ENCODE results near the gene RNLS. TPM values are rescaled to one million over a fixed set of nuclear protein-coding genes. Genes with fewer than 3 reads are reported as not detected.

RNLS gene
- total RNA-seq, 1 experiment from 2014 or later, result not detected

- no peaks in the 10 kb centered on the region for H3K9me3 ChIP-seq (replicated peaks)
- no peak overlapping the region for H3K4me3 ChIP-seq
- DNase-seq, result no peak
- H3K27me3 ChIP-seq, result no peaks in the 10 kb centered on the region
- no peaks in the 10 kb centered on the region for H3K4me1 ChIP-seq
- H3K36me3 ChIP-seq, result no peaks in the 10 kb centered on the region
- no peak overlapping the region for H3K27ac ChIP-seq
Observed at GRCh38 chr10:88395677-88396076, 187.4 kb downstream of the RNLS start.

GRCh38 chr10:88392222-88392621, 190.9 kb downstream of the RNLS start:
- no peaks in the 10 kb centered on the region for H3K36me3 ChIP-seq
- no peak overlapping the region for H3K4me3 ChIP-seq

GRCh38 chr10:88390041-88390440, 193.1 kb downstream of the RNLS start:
- H3K27ac ChIP-seq, result no peak overlapping the region
- H3K9me3 ChIP-seq (replicated peaks), result no peaks in the 10 kb centered on the region
- DNase-seq, result no peak
- H3K4me1 ChIP-seq, result no peaks in the 10 kb centered on the region
- no peaks in the 10 kb centered on the region for H3K36me3 ChIP-seq
- H3K27me3 ChIP-seq, result no peaks in the 10 kb centered on the region
- H3K4me3 ChIP-seq, result no peak overlapping the region

More at GRCh38 chr10:88392222-88392621, 190.9 kb downstream of the RNLS start:
- no peaks in the 10 kb centered on the region for H3K4me1 ChIP-seq
- no peaks in the 10 kb centered on the region for H3K9me3 ChIP-seq (replicated peaks)
- no peak for DNase-seq
- no peaks in the 10 kb centered on the region for H3K27me3 ChIP-seq
- H3K27ac ChIP-seq, result no peak overlapping the region

GRCh38 chr10:88389456-88389855, 193.7 kb downstream of the RNLS start:
- Histone ChIP-seq H3K27me3 (no peaks in the 10 kb centered on the region), H3K27ac (no peak overlapping the region), H3K9me3 (replicated peaks) (no peaks in the 10 kb centered on the region), H3K36me3 (no peaks in the 10 kb centered on the region), H3K4me1 (no peaks in the 10 kb centered on the region), H3K4me3 (no peak overlapping the region)
- DNase-seq, result peak in 1 of 2 experiments; percentile 36

- H3K4me1 ChIP-seq, result no peaks in the 10 kb centered on the region
- no peak for DNase-seq
- H3K27ac ChIP-seq, result no peak overlapping the region
- no peaks in the 10 kb centered on the region for H3K36me3 ChIP-seq
- no peak overlapping the region for H3K4me3 ChIP-seq
- no peaks in the 10 kb centered on the region for H3K27me3 ChIP-seq
- H3K9me3 ChIP-seq (replicated peaks), result no peaks in the 10 kb centered on the region
Observed at GRCh38 chr10:88388324-88388723, 194.8 kb downstream of the RNLS start.

GRCh38 chr10:88386821-88387773, 196.0 kb downstream of the RNLS start:
- peak in 1 of 2 experiments; percentile 8 for DNase-seq
- Histone ChIP-seq H3K4me1 (no peaks in the 10 kb centered on the region), H3K27me3 (no peaks in the 10 kb centered on the region), H3K4me3 (no peak overlapping the region), H3K36me3 (no peaks in the 10 kb centered on the region), H3K27ac (no peak overlapping the region), H3K9me3 (replicated peaks) (no peaks in the 10 kb centered on the region)

- Histone ChIP-seq H3K27ac (no peak overlapping the region), H3K9me3 (replicated peaks) (no peaks in the 10 kb centered on the region), H3K27me3 (no peaks in the 10 kb centered on the region), H3K4me1 (no peaks in the 10 kb centered on the region), H3K36me3 (no peaks in the 10 kb centered on the region), H3K4me3 (no peak overlapping the region)
- DNase-seq, result no peak
Observed at GRCh38 chr10:88386204-88386788, 196.8 kb downstream of the RNLS start.

GRCh38 chr10:88385601-88386203, 197.4 kb downstream of the RNLS start:
- Histone ChIP-seq H3K27me3 (no peaks in the 10 kb centered on the region), H3K9me3 (replicated peaks) (no peaks in the 10 kb centered on the region), H3K36me3 (no peaks in the 10 kb centered on the region), H3K27ac (no peak overlapping the region), H3K4me3 (no peak overlapping the region), H3K4me1 (no peaks in the 10 kb centered on the region)
- peak in 1 of 2 experiments; percentile 1 for DNase-seq

GRCh38 chr10:88383276-88383675, 199.8 kb downstream of the RNLS start:
- no peak overlapping the region for H3K27ac ChIP-seq
- no peak for DNase-seq
- H3K4me3 ChIP-seq, result no peak overlapping the region
- no peaks in the 10 kb centered on the region for H3K4me1 ChIP-seq
- H3K27me3 ChIP-seq, result no peaks in the 10 kb centered on the region
- no peaks in the 10 kb centered on the region for H3K9me3 ChIP-seq (replicated peaks)
- no peaks in the 10 kb centered on the region for H3K36me3 ChIP-seq

- no peak for DNase-seq
- H3K27ac ChIP-seq, result no peak overlapping the region
- H3K27me3 ChIP-seq, result no peaks in the 10 kb centered on the region
- H3K9me3 ChIP-seq (replicated peaks), result no peaks in the 10 kb centered on the region
- H3K36me3 ChIP-seq, result no peaks in the 10 kb centered on the region
- no peaks in the 10 kb centered on the region for H3K4me1 ChIP-seq
- H3K4me3 ChIP-seq, result no peak overlapping the region
Observed at GRCh38 chr10:88382699-88383098, 200.4 kb downstream of the RNLS start.

- no peaks in the 10 kb centered on the region for H3K4me1 ChIP-seq
- no peak overlapping the region for H3K27ac ChIP-seq
- no peaks in the 10 kb centered on the region for H3K36me3 ChIP-seq
- no peak for DNase-seq
- H3K4me3 ChIP-seq, result no peak overlapping the region
- H3K27me3 ChIP-seq, result no peaks in the 10 kb centered on the region
- no peaks in the 10 kb centered on the region for H3K9me3 ChIP-seq (replicated peaks)
Observed at GRCh38 chr10:88379575-88379974, 203.5 kb downstream of the RNLS start.

GRCh38 chr10:88377510-88377909, 205.6 kb downstream of the RNLS start:
- Histone ChIP-seq H3K4me3 (no peak overlapping the region), H3K36me3 (no peaks in the 10 kb centered on the region), H3K4me1 (no peaks in the 10 kb centered on the region), H3K9me3 (replicated peaks) (no peaks in the 10 kb centered on the region), H3K27me3 (no peaks in the 10 kb centered on the region), H3K27ac (no peak overlapping the region)
- no peak for DNase-seq

GRCh38 chr10:88374392-88375175, 208.5 kb downstream of the RNLS start:
- no peaks in the 10 kb centered on the region for H3K36me3 ChIP-seq
- no peak for DNase-seq
- no peaks in the 10 kb centered on the region for H3K9me3 ChIP-seq (replicated peaks)

GRCh38 chr10:88372881-88373592, 210.1 kb downstream of the RNLS start:
- Histone ChIP-seq H3K36me3 (no peaks in the 10 kb centered on the region), H3K27me3 (no peaks in the 10 kb centered on the region), H3K4me3 (no peak overlapping the region), H3K27ac (no peak overlapping the region), H3K4me1 (no peaks in the 10 kb centered on the region), H3K9me3 (replicated peaks) (no peaks in the 10 kb centered on the region)
- no peak for DNase-seq

More at GRCh38 chr10:88374392-88375175, 208.5 kb downstream of the RNLS start:
- Histone ChIP-seq H3K4me3 (no peak overlapping the region), H3K27me3 (no peaks in the 10 kb centered on the region), H3K4me1 (no peaks in the 10 kb centered on the region), H3K27ac (no peak overlapping the region)
